IPS-18c (cell line): ENCODE measurements around the gene FOXN4.

Experiments used
- H3K4me3 ChIP-seq: 2 replicates; pipeline ENCODE4 v1.7.0; 2013; ENCODE audit warnings: low read depth, mild to moderate bottlenecking, low read length, moderate library complexity; ENCODE audit not compliant: insufficient read depth
- H3K9me3 ChIP-seq: one replicate; pipeline ENCODE4 v1.6.1; 2013; ENCODE audit warnings: mild to moderate bottlenecking, low read length, moderate library complexity; ENCODE audit not compliant: control insufficient read depth, insufficient read depth

FOXN4 gene

GRCh38 chr12:109310247-109311125 is 1.4 kb upstream of the FOXN4 start:
- Histone ChIP-seq H3K9me3 (no peaks in the 10 kb centered on the region), H3K4me3 (peak overlapping the region; percentile 51)

GRCh38 chr12:109309381-109310246 is 530 bp upstream of the FOXN4 start:
- Histone ChIP-seq H3K9me3 (no peaks in the 10 kb centered on the region), H3K4me3 (peak overlapping the region; percentile 55)

DNA sequence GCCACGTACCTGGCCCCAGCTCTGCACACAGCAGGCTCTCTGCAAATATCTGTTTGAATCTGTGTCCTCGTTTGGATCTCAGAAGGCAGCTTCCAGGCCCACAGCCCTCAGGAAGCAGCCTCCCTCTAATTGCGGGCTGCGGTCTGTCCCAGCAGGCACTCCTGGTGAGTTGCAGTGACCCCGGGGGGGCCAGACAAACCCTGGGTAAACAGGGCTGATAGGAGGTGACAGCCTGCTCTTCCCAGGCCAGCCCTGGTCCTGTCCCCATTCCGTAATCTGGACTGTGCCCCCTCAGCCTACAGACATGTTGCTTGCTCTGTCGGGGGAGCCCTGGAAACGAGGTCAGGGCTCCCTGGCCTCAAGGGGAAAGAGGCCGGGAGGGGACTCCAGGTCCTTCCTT is 2.0 kb downstream of the FOXN4 start:
- no peaks in the 10 kb centered on the region for H3K9me3 ChIP-seq
- H3K4me3 ChIP-seq, result no peak overlapping the region

- no peaks in the 10 kb centered on the region for H3K9me3 ChIP-seq
- no peak overlapping the region for H3K4me3 ChIP-seq
Observed at GRCh38 chr12:109305547-109305946, 3.5 kb downstream of the FOXN4 start.

DNA sequence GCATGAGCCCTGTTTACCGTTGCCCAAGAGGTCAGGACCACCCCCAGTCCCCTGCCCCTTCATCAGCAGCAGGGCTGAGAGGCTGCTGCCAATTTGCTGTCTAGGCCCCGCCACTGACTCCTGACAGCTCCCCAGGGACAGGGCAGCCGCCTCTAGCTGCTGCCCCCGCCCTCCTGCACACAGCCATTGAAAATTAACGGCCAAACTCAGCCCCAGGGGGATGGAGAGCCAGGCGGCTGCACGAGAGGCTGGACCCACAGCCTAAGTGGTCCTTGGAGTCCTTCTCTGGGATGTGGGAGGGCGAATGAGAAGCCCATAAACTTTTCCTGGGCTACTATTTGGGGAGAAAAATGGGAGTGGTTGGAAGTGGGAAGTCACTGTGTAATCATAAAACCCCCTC is 4.6 kb downstream of the FOXN4 start:
- H3K4me3 ChIP-seq, result no peak overlapping the region
- no peaks in the 10 kb centered on the region for H3K9me3 ChIP-seq

DNA sequence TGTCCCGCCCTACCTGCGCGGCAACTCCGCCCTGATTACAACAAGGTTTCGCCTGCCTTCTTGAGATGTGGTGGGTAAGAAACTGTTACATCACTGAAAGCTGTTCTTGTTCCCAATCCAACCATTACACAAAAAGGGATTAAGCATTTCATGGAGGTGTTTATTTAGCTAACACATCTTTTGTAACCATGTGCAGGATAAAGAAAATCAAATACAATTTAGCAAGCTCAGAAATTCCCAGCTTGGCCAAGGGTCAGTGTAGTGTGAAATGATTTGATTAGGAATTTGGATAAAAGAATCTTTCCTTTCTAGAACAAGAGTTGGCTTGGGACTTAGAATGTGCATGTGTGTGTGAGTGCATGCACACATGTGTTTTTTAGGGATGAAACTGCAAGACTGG is 6.3 kb downstream of the FOXN4 start:
- no peak overlapping the region for H3K4me3 ChIP-seq
- no peaks in the 10 kb centered on the region for H3K9me3 ChIP-seq

DNA sequence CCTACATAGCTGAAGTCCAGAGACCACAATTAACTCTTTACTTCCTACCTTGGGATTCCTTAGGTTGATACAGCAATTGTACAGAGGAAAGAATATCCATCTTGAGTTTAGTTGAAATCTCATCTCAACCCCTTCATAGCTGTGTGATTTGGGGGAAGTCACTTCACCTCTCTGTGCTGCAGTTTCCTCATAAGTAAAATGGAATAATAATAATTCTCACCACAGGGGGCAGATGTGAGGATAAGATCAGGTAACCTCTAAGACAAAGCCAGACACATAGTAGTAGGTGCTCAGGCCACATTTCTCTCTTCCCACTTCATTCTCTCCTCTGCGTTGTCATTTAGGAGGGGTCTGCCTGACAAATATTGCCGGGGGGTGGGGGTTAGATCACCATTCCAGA is 6.7 kb downstream of the FOXN4 start:
- H3K4me3 ChIP-seq, result no peak overlapping the region

GRCh38 chr12:109301643-109302168 is 7.4 kb downstream of the FOXN4 start:
- H3K4me3 ChIP-seq, result no peak overlapping the region
- no peaks in the 10 kb centered on the region for H3K9me3 ChIP-seq

More for the DNA sequence above, 6.7 kb downstream of the FOXN4 start:
- H3K9me3 ChIP-seq, result no peaks in the 10 kb centered on the region

GRCh38 chr12:109299849-109300248 is 9.2 kb downstream of the FOXN4 start:
- Histone ChIP-seq H3K9me3 (no peaks in the 10 kb centered on the region), H3K4me3 (no peak overlapping the region)

GRCh38 chr12:109296431-109296830 is 12.7 kb downstream of the FOXN4 start:
- H3K9me3 ChIP-seq, result no peaks in the 10 kb centered on the region
- H3K4me3 ChIP-seq, result no peak overlapping the region

- Histone ChIP-seq H3K9me3 (no peaks in the 10 kb centered on the region), H3K4me3 (no peak overlapping the region)
Observed at GRCh38 chr12:109295764-109296425, 13.2 kb downstream of the FOXN4 start.

DNA sequence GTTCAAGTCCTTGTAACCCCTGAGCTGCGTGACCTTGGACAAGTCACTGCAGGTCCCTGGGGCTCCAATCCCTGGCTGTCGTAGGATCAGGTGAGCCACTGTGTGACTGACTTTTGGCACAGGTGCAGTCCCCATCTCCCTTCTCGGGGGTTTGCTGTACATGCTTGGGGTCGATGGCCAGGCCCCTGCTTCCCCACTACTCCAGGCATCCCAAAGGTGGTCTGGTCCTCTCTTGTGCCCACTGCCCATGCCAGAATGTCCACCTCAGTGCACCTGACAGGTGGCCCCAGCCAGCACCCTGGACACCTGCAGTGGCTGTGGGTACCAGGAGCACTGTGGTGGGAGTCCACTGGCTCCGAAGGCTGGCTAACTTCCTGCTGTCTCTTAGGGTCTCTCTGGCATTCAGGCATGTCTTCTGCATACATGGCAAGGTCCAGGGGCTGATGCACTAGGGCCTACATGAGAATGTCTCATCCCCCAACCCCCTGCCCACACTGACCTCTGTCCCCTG is 14.7 kb downstream of the FOXN4 start:
- Histone ChIP-seq H3K4me3 (no peak overlapping the region), H3K9me3 (peaks cover 2% of the 10 kb centered on the region)

GRCh38 chr12:109293106-109293505 is 16.0 kb downstream of the FOXN4 start:
- peaks cover 2% of the 10 kb centered on the region for H3K9me3 ChIP-seq

DNA sequence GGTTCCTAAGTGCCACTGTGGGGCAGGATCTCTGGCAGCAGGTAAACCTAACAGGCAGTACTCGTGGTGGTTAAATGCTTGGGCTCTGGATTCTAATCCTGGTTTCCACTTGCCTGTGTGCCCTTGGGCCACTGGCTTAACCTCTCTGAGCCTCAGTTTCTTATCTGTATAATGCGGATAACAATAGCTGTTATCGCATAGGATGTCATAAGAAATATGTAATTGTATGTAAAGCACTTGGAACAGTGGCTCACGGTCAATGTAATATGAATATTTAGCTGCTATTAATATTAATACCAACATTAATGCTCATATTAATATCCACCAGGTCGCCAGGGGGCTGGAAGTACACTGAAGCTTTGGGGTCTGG is 16.8 kb downstream of the FOXN4 start:
- peaks cover 2% of the 10 kb centered on the region for H3K9me3 ChIP-seq
- H3K4me3 ChIP-seq, result no peak overlapping the region

More at GRCh38 chr12:109293106-109293505, 16.0 kb downstream of the FOXN4 start:
- H3K4me3 ChIP-seq, result no peak overlapping the region

DNA sequence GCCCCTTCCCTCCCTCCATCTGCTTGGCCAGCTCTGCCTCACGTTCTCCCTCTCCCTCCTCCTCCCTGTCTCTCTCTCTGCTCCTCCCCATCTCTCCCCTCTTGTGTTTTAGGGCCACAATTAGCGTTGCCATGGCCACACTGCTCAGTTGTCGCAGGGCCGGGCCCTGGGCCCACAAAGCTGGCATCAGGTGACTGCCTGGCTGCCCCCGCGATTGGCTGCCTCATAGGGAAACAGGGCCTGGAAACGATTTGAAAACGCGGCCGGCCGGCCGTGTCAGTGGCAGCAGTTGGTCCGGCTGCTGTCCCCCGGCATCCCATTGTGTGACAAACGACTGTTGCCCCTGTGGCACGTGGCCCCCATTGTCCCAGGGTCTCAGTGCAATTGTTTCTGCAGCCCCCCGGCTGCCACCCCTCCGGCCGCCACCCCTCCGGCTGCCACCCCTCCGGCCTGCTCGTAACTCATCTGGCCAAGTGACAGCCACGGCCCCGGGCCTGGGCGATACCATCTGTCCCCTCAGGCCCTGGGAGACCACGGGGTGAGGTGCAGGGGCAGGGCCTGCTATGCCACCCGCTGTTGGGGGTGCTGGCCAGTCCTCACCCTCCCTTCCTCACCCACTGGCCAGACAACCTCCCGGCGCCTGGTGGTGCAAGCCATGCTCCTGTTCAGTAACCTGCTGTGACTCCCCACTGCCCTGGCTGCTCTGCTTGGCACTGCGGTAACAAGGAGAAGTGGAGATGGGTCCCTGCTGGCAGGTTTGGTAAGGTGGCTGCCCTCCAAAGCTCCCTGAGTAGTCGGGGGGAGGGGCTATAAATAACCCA is 17.4 kb downstream of the FOXN4 start:
- Histone ChIP-seq H3K4me3 (no peak overlapping the region), H3K9me3 (peaks cover 2% of the 10 kb centered on the region)

DNA sequence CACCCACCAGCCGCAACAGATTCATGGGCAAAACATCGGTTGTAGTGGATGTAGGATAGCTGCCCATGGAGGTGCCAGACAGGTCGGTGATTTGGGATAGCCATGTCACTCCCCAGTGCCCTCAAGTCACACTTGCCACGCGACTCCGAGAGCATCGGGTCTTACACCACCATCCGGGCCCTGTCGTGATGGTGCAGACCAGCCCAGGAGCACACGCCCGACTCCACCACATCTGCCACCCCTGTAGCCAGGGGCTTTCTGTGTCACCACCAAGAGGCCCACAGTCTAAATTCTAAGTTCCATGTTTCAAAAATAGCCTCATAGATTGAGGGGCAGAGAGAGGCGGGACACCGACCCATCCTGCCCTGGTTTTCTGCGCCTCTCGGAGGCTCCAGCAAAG is 18.0 kb downstream of the FOXN4 start:
- H3K9me3 ChIP-seq, result peaks cover 2% of the 10 kb centered on the region
- no peak overlapping the region for H3K4me3 ChIP-seq
